ENCODE measurements around the gene MROH2B.

Gene MROH2B

GRCh38 chr5:40962207-40962955 is 108.8 kb downstream of the MROH2B start:
- H3K4me1 ChIP-seq (ENCODE audit: control insufficient read depth, insufficient read depth, low read length, poor library complexity, severe bottlenecking) = no peaks in the 10 kb centered on the region
- peaks cover 13% of the 10 kb centered on the region for H3K9me3 ChIP-seq (ENCODE audit: control insufficient read depth, low read length)
- H3K4me3 ChIP-seq (ENCODE audit: extremely low read depth, insufficient read depth, low read length, poor library complexity, severe bottlenecking) = no peak overlapping the region
- no peaks in the 10 kb centered on the region for H3K36me3 ChIP-seq (ENCODE audit: control insufficient read depth, insufficient read depth, low read length)
- no peak overlapping the region for H3K27ac ChIP-seq (ENCODE audit: low read depth, low read length, severe bottlenecking)
- 78 to 100% methylated on average over 2 to 3 of the region's 4 CpGs for WGBS, 2 experiments (ENCODE audit: insufficient coverage in 2 of 2)

DNA sequence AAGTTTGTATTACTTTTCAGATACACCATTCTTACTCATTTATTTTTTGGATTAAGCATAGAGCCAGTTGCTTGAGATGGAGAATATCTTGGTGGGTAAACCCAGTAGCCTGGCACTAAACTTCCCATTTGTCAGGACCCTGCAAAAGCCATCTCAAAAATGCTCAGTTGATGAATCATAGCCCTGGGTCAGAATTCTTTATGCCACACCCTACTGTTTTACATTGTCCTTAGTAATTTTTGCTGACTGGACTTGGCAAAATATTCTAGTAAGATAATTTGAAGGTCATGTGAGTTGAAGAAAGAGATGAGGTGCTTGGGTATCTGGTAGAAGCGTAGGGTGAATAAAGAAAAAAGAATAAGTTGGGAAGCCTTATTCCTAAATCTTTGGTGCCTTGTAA is 111.1 kb downstream of the MROH2B start:
- no peak overlapping the region for H3K4me3 ChIP-seq (ENCODE audit: extremely low read depth, insufficient read depth, low read length, poor library complexity, severe bottlenecking)
- H3K27ac ChIP-seq (ENCODE audit: low read depth, low read length, severe bottlenecking) = no peak overlapping the region
- H3K4me1 ChIP-seq (ENCODE audit: control insufficient read depth, insufficient read depth, low read length, poor library complexity, severe bottlenecking) = no peaks in the 10 kb centered on the region
- 88 to 89% methylated on average over 1 of the region's 1 CpG for WGBS, 2 experiments (ENCODE audit: insufficient coverage in 2 of 2)
- H3K9me3 ChIP-seq (ENCODE audit: control insufficient read depth, low read length) = peaks cover 13% of the 10 kb centered on the region
- H3K36me3 ChIP-seq (ENCODE audit: control insufficient read depth, insufficient read depth, low read length) = no peaks in the 10 kb centered on the region

DNA sequence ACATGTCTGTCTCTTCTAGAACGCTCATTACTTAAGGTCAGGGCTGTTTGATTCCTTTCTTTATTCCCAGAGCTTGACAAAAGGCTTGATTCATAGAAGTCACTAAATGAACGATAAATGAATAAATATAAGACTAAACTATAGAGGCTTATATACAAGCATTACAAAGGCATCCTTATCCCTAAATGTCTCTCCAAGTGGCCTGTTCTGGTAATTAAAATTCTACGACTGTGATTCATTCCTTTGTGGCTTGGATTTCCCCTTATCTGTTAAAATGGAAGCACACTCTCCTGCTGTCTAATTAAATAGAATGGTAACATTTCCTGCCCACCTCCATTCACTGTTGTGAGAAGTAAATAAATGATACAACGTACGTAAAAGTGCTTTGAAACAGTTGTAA is 112.3 kb downstream of the MROH2B start:
- no peaks in the 10 kb centered on the region for H3K36me3 ChIP-seq (ENCODE audit: control insufficient read depth, insufficient read depth, low read length)
- WGBS, 2 experiments (ENCODE audit: insufficient coverage in 2 of 2) = 100% methylated on average over 1 of the region's 5 CpGs; no CpG with 5 or more reads in 1 of the 2 experiments
- H3K4me1 ChIP-seq (ENCODE audit: control insufficient read depth, insufficient read depth, low read length, poor library complexity, severe bottlenecking) = no peaks in the 10 kb centered on the region
- H3K9me3 ChIP-seq (ENCODE audit: control insufficient read depth, low read length) = peaks cover 13% of the 10 kb centered on the region
- no peak overlapping the region for H3K27ac ChIP-seq (ENCODE audit: low read depth, low read length, severe bottlenecking)
- H3K4me3 ChIP-seq (ENCODE audit: extremely low read depth, insufficient read depth, low read length, poor library complexity, severe bottlenecking) = no peak overlapping the region

DNA sequence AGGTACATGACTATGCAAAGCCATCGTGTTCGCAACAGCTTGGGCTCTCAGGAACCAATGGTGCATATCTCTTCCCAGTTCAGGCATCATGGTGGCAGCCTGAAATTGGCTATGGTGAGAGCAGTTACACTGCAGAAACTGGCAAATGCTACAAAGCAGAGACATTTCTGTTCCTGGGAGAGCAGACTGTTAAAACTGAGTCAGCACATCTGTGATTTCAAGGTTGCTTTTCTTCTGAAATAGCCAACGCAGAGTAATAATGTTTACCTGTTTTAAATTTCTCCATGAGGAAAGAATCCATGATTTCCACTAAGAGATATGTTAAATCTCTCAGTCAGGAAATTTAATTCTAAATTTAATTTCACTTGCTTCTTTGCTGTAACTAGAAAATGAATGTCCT is 114.1 kb downstream of the MROH2B start:
- no peak overlapping the region for H3K27ac ChIP-seq (ENCODE audit: low read depth, low read length, severe bottlenecking)
- no peaks in the 10 kb centered on the region for H3K36me3 ChIP-seq (ENCODE audit: control insufficient read depth, insufficient read depth, low read length)
- 85 to 96% methylated on average over 2 to 3 of the region's 3 CpGs for WGBS, 2 experiments (ENCODE audit: insufficient coverage in 2 of 2)
- H3K4me1 ChIP-seq (ENCODE audit: control insufficient read depth, insufficient read depth, low read length, poor library complexity, severe bottlenecking) = no peaks in the 10 kb centered on the region
- H3K9me3 ChIP-seq (ENCODE audit: control insufficient read depth, low read length) = peaks cover 13% of the 10 kb centered on the region
- H3K4me3 ChIP-seq (ENCODE audit: extremely low read depth, insufficient read depth, low read length, poor library complexity, severe bottlenecking) = no peak overlapping the region

GRCh38 chr5:40955313-40955712 is 115.8 kb downstream of the MROH2B start:
- Histone ChIP-seq H3K9me3 (ENCODE audit: control insufficient read depth, low read length) (peaks cover 13% of the 10 kb centered on the region), H3K4me3 (ENCODE audit: extremely low read depth, insufficient read depth, low read length, poor library complexity, severe bottlenecking) (no peak overlapping the region), H3K4me1 (ENCODE audit: control insufficient read depth, insufficient read depth, low read length, poor library complexity, severe bottlenecking) (no peaks in the 10 kb centered on the region), H3K36me3 (ENCODE audit: control insufficient read depth, insufficient read depth, low read length) (no peaks in the 10 kb centered on the region), H3K27ac (ENCODE audit: low read depth, low read length, severe bottlenecking) (no peak overlapping the region)
- WGBS, 2 experiments (ENCODE audit: insufficient coverage in 2 of 2) = 82 to 100% methylated on average over 2 to 3 of the region's 5 CpGs
